HFF-Myc (cell line): ENCODE data around the gene ULK4.
A peak's percentile ranks its signal among the peaks of the same experiment; 100 is the strongest.

Experiments
- DNase-seq: peaks from one replicate; pipeline ENCODE4 v3.0.0-alpha.2; 2011; ENCODE audit warnings: low read depth; ENCODE audit errors: extremely low read depth
- H3K4me3 ChIP-seq: replicated peaks from 2 replicates; pipeline ENCODE4 v1.5.1; 2011; ENCODE audit warnings: low read depth, mild to moderate bottlenecking, control low read depth, low read length
- CTCF ChIP-seq: IDR thresholded peaks from 2 replicates; pipeline ENCODE4 v1.5.1; 2012; ENCODE audit warnings: mild to moderate bottlenecking, low read depth, low read length, control low read depth; ENCODE audit errors: missing control alignments

The ULK4 gene

GRCh38 chr3:41963823-41964222, 1.9 kb upstream of the ULK4 start:
- H3K4me3 ChIP-seq = no peak overlapping the region
- TF ChIP-seq CTCF = no peak

GRCh38 chr3:41960826-41961750, 815 bp downstream of the ULK4 start:
- TF ChIP-seq CTCF = no peak
- H3K4me3 ChIP-seq = peak overlapping the region; percentile 69
- DNase-seq = peak; percentile 9

More at GRCh38 chr3:41963823-41964222, 1.9 kb upstream of the ULK4 start:
- DNase-seq = no peak

GRCh38 chr3:41956574-41956973, 5.3 kb downstream of the ULK4 start:
- TF ChIP-seq CTCF = no peak
- no peak for DNase-seq

DNA sequence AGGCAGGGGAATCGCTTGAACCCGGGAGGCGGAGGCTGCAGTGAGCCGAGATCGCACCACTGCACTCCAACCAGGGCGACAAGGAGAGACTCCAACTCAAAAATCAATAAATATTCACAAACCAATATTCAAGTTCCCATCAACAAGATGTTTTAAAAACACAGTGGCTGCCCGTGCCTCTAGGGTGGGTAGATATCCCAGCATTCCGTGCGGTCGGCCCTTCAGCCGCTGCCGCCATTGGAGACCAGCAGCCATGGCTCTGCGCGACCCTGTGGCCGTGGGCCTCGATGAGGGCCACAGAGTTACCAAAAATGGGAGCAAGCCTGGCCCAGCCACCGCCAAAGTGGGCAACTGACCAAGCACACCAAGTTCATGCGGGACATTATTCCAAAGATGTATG, 6.7 kb downstream of the ULK4 start:
- no peak for DNase-seq
- no peak for TF ChIP-seq CTCF
- no peak overlapping the region for H3K4me3 ChIP-seq

More at GRCh38 chr3:41956574-41956973, 5.3 kb downstream of the ULK4 start:
- H3K4me3 ChIP-seq = no peak overlapping the region

- no peak overlapping the region for H3K4me3 ChIP-seq
- DNase-seq = no peak
- TF ChIP-seq CTCF = no peak
These were observed 18.5 kb downstream of the ULK4 start for GRCh38 chr3:41943311-41943843.

- no peak overlapping the region for H3K4me3 ChIP-seq
- no peak for DNase-seq
- no peak for TF ChIP-seq CTCF
These were observed 21.5 kb downstream of the ULK4 start for GRCh38 chr3:41940393-41940792.

GRCh38 chr3:41936384-41936783, 25.5 kb downstream of the ULK4 start:
- no peak overlapping the region for H3K4me3 ChIP-seq
- no peak for TF ChIP-seq CTCF
- DNase-seq = no peak
